ENCODE data around the gene EP400.

- TF ChIP-seq ZFP1 (CRISPR knock-in tag; IDR thresholded peaks at IDR 0.05), result no peak
- no peak for TF ChIP-seq POLR2A (conservative IDR thresholded peaks at IDR 0.05)
- TF ChIP-seq CTCF (IDR thresholded peaks at IDR 0.05 in 2 of 3, conservative IDR thresholded peaks at IDR 0.05 in 1 of 3; ENCODE audit: insufficient read depth in 2 of 3, low read depth in 1 of 3, low read length in 3 of 3), result no peak
- no peak for TF ChIP-seq NR2F6 (CRISPR knock-in tag; IDR thresholded peaks at IDR 0.05)
- TF ChIP-seq POLR2AphosphoS2 (IDR thresholded peaks at IDR 0.05; ENCODE audit: low read length), result no peak
- no peak for TF ChIP-seq SAFB2 (IDR thresholded peaks at IDR 0.05; ENCODE audit: borderline replicate concordance, low read depth, low read length, severe bottlenecking)
- TF ChIP-seq ZNF274 (IDR thresholded peaks at IDR 0.05; ENCODE audit: borderline replicate concordance, low read depth, low read length), result no peak
- TF ChIP-seq MAX (CRISPR knock-in tag; IDR thresholded peaks at IDR 0.05), result no peak
- TF ChIP-seq NR1H2 (CRISPR knock-in tag; IDR thresholded peaks at IDR 0.05), result no peak
- no peak for TF ChIP-seq ZKSCAN8 (CRISPR knock-in tag; IDR thresholded peaks at IDR 0.05)
- TF ChIP-seq ELF1 (tag; IDR thresholded peaks at IDR 0.05), result no peak
- no peak for TF ChIP-seq RB1 (IDR thresholded peaks at IDR 0.05; ENCODE audit: low read depth)
- TF ChIP-seq TEAD1 (CRISPR knock-in tag; IDR thresholded peaks at IDR 0.05), result no peak
- TF ChIP-seq EHMT2 (IDR thresholded peaks at IDR 0.05), result no peak
These were observed 118.5 kb downstream of the EP400 start for GRCh38 chr12:132068250-132068649.
